OCI-LY1 (cell line): ENCODE results near the gene EXD3.

Experiments used
- EZH2 ChIP-seq: fragments of 200-600 bp; sonication (generic), shearing (Covaris generic); IDR thresholded peaks from 2 replicates; pipeline ENCODE4 v1.8.0; 2017; ENCODE audit warnings: borderline replicate concordance, mixed run types, mild to moderate bottlenecking, antibody characterized with exemption, low read length, moderate library complexity, mixed read lengths
- TF ChIP-seq, protein P1 (sequence below): fragments of 200-600 bp; sonication (generic), shearing (Covaris generic); IDR thresholded peaks from 2 replicates; pipeline ENCODE4 v1.5.1; 2017; ENCODE audit warnings: mild to moderate bottlenecking, antibody characterized with exemption, low read length, moderate library complexity, mixed read lengths

DNA sequence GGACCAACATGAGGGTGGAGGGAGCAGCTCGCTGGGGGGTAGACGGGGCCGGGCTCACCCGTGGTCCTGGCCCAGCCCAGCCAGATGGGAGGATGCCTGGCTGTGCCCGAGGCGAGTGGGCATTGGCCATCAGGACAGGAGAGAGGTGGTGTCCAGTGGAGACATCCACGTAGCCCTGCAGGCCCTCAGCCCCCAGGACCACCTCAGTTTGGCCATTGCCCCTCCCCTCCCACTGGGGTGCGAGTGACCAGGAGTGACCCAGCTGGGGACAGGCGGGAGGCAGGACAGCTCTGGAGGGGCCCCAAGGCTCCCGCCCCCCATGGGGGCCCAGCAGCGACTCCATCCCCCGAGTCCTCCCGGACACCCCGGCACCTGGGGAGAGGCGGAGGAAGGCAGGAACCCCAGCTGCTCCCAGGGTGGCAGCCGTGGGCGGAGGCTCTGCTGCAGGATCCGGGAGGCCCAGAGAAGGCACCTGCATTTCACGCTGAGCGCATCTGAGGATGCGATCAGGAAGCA lies 8.5 kb upstream of the EXD3 start:
- TF ChIP-seq, protein P1, sequence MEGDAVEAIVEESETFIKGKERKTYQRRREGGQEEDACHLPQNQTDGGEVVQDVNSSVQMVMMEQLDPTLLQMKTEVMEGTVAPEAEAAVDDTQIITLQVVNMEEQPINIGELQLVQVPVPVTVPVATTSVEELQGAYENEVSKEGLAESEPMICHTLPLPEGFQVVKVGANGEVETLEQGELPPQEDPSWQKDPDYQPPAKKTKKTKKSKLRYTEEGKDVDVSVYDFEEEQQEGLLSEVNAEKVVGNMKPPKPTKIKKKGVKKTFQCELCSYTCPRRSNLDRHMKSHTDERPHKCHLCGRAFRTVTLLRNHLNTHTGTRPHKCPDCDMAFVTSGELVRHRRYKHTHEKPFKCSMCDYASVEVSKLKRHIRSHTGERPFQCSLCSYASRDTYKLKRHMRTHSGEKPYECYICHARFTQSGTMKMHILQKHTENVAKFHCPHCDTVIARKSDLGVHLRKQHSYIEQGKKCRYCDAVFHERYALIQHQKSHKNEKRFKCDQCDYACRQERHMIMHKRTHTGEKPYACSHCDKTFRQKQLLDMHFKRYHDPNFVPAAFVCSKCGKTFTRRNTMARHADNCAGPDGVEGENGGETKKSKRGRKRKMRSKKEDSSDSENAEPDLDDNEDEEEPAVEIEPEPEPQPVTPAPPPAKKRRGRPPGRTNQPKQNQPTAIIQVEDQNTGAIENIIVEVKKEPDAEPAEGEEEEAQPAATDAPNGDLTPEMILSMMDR: no peak
- TF ChIP-seq EZH2: no peak
